Stimulated activated naive CD8-positive, alpha-beta T cell treated with anti-CD3 and anti-CD28 coated beads, Interleukin-15, Interleukin-2, amounts not matched to agents 100 ng/mL and 50 ng/mL, for 24 hours (primary cell): ENCODE results near the gene CEMP1.

Experiments used
- H3K27ac Mint-ChIP-seq: one replicate; pipeline ENCODE4 v1.8.0; 2021; ENCODE audit warnings: mild to moderate bottlenecking, mixed read lengths
- H3K27me3 Mint-ChIP-seq: one replicate; pipeline ENCODE4 v1.8.0; 2021; ENCODE audit warnings: mixed read lengths
- H3K36me3 Mint-ChIP-seq: one replicate; pipeline ENCODE4 v1.8.0; 2021; ENCODE audit warnings: low read depth, mixed read lengths
- H3K4me1 Mint-ChIP-seq: one replicate; pipeline ENCODE4 v1.8.0; 2021; ENCODE audit warnings: low read depth, mixed read lengths
- H3K4me3 Mint-ChIP-seq: one replicate; pipeline ENCODE4 v1.8.0; 2021; ENCODE audit warnings: mild to moderate bottlenecking, mixed read lengths
- H3K9me3 Mint-ChIP-seq: one replicate; pipeline ENCODE4 v1.8.0; 2021; ENCODE audit warnings: mixed read lengths

The CEMP1 gene

DNA sequence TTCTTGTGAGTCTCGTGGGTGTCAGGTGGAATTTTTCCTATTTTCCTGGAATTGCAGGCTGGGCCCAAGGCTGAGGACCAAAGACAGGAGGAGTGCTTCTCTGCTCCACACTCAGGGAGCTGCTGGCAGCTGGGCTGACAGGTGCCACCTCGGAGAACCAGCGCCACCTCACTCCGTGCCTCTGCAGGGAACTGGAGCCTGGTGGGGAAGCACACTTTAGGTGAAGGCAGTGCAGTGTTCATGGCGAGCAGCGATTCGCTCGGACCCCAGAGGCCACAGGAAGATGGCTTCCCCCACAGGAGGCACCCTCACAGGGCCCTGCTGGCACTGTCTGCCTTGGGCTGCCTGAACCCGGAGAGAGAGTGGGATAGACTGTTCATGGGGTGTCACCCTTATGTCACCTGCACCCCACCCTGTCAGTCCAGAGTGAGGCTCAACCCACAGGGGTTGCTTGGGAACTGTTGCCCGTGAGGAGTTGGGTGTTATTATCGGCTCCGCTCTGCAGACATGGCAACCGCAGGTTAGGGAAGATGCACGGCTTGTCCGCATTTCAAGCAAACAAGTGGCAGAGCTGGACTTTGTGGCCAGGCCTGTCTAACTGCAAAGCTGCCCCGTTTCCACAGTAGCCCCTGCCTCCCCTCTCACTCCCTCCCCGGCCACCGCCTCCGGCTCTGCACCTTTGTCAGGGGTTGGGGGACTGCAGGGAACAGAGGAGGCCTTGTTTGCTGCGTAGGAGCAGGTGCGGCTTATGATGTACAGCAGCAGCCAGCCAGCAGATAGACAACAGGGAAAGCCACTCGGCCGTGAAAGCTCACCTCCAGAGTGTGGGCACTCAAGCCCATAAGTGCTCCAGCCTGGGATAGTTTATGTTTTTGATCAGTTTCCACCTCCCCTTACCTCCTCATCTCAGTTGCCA lies 40.8 kb downstream of the CEMP1 start:
- Mint-ChIP-seq H3K4me1 (peaks cover 22% of the 10 kb centered on the region), H3K27me3 (no peaks in the 10 kb centered on the region), H3K27ac (no peak overlapping the region), H3K4me3 (no peak overlapping the region), H3K9me3 (no peaks in the 10 kb centered on the region), H3K36me3 (no peaks in the 10 kb centered on the region)

DNA sequence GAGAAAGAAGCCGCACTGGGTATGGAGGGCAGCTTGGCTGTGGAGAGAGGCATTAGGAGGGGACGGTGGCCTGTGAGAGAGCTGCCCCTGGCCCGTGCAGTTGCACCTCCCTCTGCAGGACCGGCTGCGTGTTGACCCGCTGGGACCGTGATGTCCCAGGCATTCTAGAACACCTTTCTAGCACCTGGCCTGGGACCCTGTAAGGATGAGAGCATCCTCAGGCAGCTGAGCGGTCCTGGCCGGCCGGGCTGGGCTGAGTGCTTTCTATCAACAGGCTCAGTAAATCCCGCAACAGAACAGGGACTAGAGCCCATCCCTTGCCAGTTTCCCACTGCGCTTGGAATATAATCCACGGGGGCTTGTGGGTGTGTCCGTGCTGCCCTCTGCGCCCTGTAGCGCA lies 41.6 kb downstream of the CEMP1 start:
- Mint-ChIP-seq H3K9me3 (no peaks in the 10 kb centered on the region), H3K4me3 (no peak overlapping the region), H3K27ac (no peak overlapping the region), H3K36me3 (no peaks in the 10 kb centered on the region), H3K4me1 (peaks cover 22% of the 10 kb centered on the region), H3K27me3 (no peaks in the 10 kb centered on the region)

DNA sequence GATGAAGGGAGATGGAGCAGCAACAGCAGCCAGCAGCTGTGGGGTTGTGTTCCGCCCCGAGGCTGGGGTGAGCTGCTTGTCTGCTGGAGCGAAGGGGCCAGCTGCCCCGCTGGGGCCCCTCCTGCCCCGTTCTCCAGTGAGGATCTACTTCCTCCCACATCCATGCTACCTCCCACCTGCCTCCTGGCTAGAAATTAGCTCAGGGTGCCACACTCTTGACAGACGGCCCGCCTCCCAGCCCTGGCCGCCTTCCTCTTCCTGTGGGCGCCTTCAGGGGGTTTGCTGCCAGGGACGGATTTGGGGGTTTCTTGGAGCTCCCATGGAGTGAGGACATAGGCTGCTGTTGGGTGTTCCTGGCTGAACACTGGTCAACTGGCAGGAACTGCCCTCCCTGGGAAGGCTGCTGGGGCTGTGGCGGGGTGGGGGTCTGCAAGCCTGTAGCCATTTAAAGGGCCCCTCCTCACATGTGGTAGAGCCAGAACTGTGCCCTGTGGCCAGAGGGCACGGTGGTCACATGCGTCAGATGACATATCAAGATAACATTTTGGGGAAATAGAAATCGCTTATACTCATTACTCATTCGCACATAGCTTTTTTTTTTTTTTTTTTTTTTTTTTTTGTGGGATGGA lies 43.2 kb downstream of the CEMP1 start:
- Mint-ChIP-seq H3K36me3 (no peaks in the 10 kb centered on the region), H3K9me3 (no peaks in the 10 kb centered on the region), H3K4me3 (no peak overlapping the region), H3K4me1 (peaks cover 22% of the 10 kb centered on the region), H3K27me3 (no peaks in the 10 kb centered on the region), H3K27ac (no peak overlapping the region)

DNA sequence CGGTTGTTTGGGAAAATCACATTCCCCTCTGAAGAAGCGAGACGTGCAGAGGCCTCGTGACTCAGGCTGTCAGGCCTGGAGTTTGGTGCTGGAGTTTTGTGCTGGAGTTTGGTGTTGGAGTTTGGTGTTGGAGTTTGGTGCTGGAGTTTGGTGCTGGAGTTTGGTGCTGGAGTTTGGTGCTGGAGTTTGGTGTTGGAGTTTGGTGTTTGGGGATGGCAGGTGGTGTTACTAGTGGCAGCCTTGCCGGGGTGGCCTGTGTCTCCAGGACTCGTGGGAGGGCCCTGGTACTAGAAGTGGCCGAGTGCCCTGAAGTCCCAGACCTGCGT lies 43.7 kb downstream of the CEMP1 start:
- H3K27me3 Mint-ChIP-seq = no peaks in the 10 kb centered on the region
- no peaks in the 10 kb centered on the region for H3K36me3 Mint-ChIP-seq
- peaks cover 22% of the 10 kb centered on the region for H3K4me1 Mint-ChIP-seq
- peak overlapping the region; percentile 60 for H3K4me3 Mint-ChIP-seq
- H3K9me3 Mint-ChIP-seq = no peaks in the 10 kb centered on the region
- peak overlapping the region; percentile 77 for H3K27ac Mint-ChIP-seq

DNA sequence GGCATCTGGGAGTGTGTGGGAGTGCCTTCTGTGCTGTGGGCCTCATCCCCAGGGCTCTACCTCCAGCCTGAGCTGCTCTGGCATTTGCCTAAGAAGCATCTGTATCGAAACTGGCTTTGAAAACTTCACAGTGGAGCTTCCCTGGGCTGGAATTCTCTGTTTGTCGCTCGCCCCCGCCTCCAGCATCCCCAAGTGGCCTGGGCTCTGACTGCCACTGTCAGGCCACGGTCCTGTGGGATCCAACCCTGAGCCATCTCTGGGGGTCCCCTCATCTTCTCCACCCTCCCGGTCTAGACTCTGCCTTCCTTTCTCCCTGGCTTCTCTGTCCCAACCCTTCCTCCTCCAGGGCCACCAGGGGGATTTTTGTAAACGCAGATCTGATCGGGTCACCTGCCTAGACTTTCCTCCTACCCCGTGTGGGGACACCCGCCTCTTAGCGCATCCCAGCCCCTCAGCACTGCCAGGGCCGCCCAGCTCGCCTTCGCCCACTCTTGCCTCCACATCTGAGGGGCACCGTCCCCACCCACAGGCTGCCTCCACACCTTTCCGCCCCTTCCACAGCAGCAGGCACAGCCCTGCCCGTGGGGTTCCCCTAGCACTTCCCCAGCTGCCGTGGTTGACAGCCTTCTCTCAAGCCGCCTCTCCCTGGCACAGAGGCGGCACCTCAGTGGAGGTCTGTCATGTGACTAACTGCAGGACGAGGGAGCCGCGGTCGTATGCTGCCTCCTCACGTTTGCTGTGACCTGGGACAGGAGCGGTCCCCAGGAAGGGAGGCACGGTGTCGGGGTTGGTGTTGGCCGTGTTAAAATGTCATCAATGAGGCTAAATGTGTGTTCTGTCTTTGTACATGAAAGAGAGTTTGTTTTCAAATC lies 44.3 kb downstream of the CEMP1 start:
- Mint-ChIP-seq H3K27ac (peak overlapping the region; percentile 77), H3K4me1 (peaks cover 22% of the 10 kb centered on the region), H3K36me3 (no peaks in the 10 kb centered on the region), H3K9me3 (no peaks in the 10 kb centered on the region), H3K27me3 (no peaks in the 10 kb centered on the region), H3K4me3 (peak overlapping the region; percentile 60)

DNA sequence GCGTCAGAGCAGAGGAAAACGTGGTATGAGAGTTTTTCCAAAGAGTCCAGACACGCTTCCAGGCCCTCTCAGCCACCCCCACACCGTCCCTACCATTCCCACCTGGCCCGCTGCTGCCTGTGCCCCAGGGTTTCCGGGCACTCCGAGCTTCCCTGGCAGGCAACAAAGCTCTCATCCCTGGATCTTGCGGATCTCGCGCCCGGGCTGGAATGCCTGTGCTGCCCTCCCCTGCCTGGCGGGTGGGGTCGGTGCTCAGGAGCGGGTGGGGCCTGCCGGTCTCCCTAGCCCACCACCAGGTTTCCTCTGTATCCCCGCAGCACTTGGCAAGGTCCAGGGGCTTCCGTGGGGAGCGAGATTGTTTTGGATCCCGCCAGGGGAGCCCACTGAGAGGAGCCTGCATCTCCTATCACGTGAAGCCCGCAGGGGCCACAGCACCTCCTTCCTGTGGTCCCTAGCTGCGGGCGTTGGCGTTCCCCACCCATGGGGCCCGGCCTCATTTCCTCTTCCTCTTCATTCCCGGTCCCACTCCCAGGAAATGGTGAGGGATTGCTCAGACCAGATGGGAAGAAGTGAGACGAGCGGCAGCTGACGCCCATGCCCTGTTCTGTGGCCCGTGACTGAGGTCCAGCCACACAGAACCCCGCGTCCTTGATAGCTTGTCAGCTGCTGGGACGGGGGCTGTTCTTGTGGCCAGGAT lies 45.2 kb downstream of the CEMP1 start:
- Mint-ChIP-seq H3K36me3 (no peaks in the 10 kb centered on the region), H3K27ac (no peak overlapping the region), H3K4me3 (no peak overlapping the region)

DNA sequence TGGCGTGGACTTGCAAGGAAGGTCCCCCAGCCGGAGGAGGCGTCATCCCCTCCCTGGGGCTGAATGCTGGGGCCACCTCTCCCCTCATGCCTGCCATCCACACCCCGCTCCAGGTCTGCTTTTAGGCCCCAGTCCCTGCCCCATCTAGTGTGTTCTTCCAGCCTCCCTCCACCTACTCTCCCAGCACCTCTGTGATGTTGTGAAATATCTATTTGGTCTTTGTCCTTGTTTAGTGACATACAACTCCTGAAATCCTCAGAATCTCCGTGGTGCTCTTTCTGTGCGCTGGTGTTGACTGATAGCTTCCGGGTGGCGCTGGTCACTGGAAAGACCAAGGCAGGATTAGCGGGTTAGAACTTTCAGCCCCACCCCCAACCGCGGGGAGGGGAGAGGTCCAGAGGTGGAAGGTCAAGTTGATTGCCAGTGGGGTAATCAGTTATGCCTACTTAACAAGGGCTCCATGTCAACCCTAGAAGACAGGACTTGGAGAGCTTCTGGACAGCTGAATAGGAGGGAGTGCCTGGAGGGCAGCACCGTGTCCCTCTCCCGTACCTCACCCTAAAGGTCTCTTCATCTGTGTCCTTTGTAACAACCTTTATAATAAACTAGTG lies 46.2 kb downstream of the CEMP1 start:
- H3K9me3 Mint-ChIP-seq = no peaks in the 10 kb centered on the region
- H3K36me3 Mint-ChIP-seq = no peaks in the 10 kb centered on the region
- peaks cover 22% of the 10 kb centered on the region for H3K4me1 Mint-ChIP-seq
- H3K4me3 Mint-ChIP-seq = no peak overlapping the region
- no peak overlapping the region for H3K27ac Mint-ChIP-seq
- no peaks in the 10 kb centered on the region for H3K27me3 Mint-ChIP-seq

More for the DNA sequence above, 45.2 kb downstream of the CEMP1 start:
- H3K9me3 Mint-ChIP-seq = no peaks in the 10 kb centered on the region
- H3K4me1 Mint-ChIP-seq = peaks cover 22% of the 10 kb centered on the region
- H3K27me3 Mint-ChIP-seq = no peaks in the 10 kb centered on the region

DNA sequence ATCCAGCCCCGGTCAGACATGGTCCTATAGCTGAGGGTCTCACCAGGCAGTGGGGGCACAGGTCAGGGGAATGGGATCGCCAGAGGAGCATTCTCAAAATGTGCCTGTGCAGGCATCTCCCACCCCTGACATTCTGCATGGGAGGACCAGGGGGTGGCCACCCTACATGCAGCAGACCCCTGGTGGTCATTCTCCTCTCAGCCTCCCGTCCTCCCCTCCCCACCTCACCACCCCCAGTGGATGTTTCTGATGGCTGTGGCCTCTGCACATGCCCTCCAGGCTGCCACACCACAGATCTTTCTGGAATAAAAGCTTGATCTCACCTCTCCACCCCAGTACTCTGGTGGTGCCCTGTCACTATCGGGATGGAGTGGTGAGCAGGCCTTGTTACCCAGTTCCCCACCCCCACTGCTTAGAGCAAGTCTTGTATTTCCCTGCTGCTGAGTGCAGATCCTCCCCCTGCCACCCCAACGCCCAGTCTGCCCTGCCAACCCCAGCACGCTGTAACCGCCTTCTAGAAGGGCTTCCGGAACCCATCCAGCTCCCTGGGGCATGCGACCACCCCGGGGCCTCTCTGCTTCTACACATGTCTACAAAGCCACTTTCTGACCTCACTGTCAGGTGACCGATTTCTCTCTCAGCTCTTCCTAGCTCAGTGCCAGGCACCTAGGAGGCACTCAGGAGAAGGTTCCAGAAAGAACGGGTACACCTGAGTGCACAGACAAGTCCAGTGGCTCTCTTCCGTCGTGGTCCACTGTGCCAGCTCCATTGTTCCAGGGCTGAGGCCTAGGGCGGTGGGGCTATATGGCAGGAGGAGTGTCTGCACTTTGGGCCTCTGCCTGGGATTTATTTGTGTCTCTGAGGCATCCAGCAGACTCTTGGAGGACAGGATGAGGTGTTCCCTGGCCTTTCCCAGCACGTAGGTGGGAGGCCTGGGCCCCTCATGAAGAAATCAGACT lies 47.0 kb downstream of the CEMP1 start:
- H3K27ac Mint-ChIP-seq = no peak overlapping the region
- no peaks in the 10 kb centered on the region for H3K36me3 Mint-ChIP-seq
- H3K27me3 Mint-ChIP-seq = no peaks in the 10 kb centered on the region
- no peaks in the 10 kb centered on the region for H3K9me3 Mint-ChIP-seq
- H3K4me1 Mint-ChIP-seq = peaks cover 22% of the 10 kb centered on the region
- H3K4me3 Mint-ChIP-seq = no peak overlapping the region

DNA sequence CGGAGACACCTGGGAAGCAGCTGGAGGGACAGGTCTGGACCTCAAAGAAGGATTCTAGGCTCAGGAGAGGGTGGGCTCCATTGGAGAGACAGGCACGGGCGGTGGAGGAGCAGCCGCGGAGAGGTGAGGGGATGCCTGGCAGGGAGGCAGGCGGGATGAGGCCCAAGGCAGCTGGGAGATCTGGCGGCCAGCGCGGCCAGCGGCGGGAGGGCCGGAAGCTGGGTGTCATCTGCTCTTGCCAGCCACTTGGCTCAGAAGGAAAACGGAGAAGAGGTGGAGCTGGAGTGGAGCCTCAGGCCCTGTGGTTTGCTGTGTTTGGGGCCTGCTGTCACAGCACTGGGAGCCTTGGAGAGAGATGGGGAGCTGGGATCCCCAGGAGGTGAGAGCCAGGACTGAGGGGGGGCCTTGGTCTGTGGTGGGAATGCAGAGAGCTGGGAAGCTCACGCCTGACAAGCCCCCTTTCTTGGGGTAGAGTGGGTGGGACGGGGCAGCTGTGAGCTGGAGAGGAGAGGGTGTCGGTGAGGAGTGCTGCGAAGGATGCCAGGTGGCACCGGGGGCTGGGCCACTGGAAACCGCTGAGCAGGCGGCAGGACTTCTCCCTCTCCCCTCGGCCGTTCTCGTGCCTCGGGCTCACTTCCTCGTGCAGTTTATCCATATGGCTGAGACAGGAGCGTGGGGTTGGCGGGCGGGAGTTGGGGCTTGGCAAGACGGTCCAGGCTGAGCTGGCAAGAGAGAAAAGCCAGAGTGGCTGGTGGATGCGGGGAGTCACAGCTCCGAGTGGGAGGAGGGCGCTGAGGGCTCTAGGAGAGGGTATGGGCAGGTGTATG lies 48.3 kb downstream of the CEMP1 start:
- no peaks in the 10 kb centered on the region for H3K27me3 Mint-ChIP-seq
- H3K9me3 Mint-ChIP-seq = no peaks in the 10 kb centered on the region
- H3K4me3 Mint-ChIP-seq = no peak overlapping the region
- peaks cover 19% of the 10 kb centered on the region for H3K4me1 Mint-ChIP-seq
- no peak overlapping the region for H3K27ac Mint-ChIP-seq
- no peaks in the 10 kb centered on the region for H3K36me3 Mint-ChIP-seq

DNA sequence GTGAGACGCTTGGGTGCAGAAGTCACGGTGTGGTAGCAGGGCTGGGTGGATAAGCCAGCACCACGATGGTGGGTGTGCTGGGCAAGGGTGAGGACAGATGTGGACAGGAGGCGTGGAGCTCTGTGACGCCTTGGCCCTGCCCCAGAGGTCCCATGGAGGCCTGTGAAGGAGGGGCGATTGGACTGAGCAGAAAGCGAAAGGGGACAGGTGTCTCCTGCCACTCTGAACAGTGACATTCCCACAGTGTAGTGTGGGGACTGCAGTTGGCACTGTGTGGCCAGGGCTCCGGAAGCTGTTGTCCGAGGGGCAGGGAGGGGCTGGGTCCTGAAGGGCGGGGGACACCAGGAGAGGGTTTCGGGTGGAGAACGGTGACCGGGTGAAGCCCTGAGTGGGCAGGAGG lies 49.0 kb downstream of the CEMP1 start:
- Mint-ChIP-seq H3K27ac (no peak overlapping the region), H3K9me3 (no peaks in the 10 kb centered on the region), H3K4me1 (peaks cover 12% of the 10 kb centered on the region), H3K27me3 (no peaks in the 10 kb centered on the region), H3K36me3 (no peaks in the 10 kb centered on the region), H3K4me3 (no peak overlapping the region)

DNA sequence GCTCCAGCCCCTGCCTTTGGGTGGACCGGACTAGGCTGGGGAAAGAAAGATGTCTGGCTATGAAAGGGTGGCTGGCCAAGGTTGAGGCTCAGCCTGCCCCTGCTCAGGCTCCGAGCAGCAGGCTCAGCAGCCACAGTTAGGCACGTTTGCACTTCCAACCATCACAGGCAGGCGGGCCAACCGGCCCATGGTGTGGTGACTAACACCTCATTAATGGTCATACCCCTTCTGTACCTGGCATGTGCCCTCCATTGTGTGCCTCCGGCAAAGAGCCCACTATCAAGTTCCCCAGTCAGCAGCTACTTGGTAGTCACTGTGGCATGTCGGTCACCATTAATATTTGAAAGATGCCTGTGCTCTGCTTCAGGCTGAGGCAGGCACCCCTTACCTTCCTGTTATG lies 49.5 kb downstream of the CEMP1 start:
- H3K4me3 Mint-ChIP-seq = no peak overlapping the region
- H3K27ac Mint-ChIP-seq = no peak overlapping the region
- H3K4me1 Mint-ChIP-seq = peaks cover 6% of the 10 kb centered on the region
- no peaks in the 10 kb centered on the region for H3K27me3 Mint-ChIP-seq
- no peaks in the 10 kb centered on the region for H3K9me3 Mint-ChIP-seq
- H3K36me3 Mint-ChIP-seq = no peaks in the 10 kb centered on the region

DNA sequence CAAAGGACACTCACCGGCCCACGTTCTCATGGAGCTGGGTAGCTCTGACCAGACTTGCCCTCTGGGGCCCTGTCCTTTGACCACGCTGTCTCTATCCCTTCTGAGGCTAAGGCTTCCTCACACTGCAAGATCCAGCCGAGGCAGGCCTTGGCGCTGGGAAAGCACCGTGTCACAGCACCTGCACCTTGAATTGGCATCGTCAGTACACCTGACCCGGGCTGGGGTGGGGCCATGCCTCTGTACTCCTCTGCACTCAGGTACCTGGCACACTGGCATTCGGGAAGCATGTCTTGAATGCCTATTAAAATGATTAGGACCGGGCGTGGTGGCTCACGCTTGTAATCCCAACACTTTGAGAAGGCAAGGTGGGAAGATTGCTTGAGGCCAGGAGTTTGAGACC lies 50.3 kb downstream of the CEMP1 start:
- no peaks in the 10 kb centered on the region for H3K36me3 Mint-ChIP-seq
- H3K4me1 Mint-ChIP-seq = peaks cover 3% of the 10 kb centered on the region
- no peaks in the 10 kb centered on the region for H3K9me3 Mint-ChIP-seq
- H3K4me3 Mint-ChIP-seq = no peak overlapping the region
- H3K27me3 Mint-ChIP-seq = no peaks in the 10 kb centered on the region
- no peak overlapping the region for H3K27ac Mint-ChIP-seq
